HG03378 (cell line): Measurements from ENCODE around the gene XPC.

Source experiments
- ATAC-seq: cut with Tn5 transposase; IDR thresholded peaks from one replicate; pipeline ENCODE4 v1.9.1; 2021; ENCODE audit warnings: mild to moderate bottlenecking, moderate library complexity; ENCODE audit not compliant: unreplicated experiment

XPC gene

DNA sequence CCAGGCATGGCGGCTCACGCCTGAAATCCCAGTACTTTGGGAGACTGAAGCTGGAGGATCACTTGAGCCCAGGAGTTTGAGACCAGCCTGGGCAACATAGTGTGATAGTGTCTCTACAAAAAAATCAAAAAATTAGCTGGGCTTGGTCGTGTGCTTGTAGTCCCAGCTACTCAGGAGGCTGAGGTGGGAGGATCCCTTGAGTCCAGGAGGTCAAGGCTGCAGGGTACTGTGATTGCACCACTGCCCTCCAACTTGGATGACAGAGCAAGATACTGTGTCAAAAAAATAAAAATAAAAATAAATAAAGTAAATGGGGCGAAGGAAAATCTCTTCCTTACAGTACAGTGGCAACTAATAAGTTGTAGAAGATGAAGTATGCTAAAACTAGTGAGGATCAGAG lies 29.8 kb upstream of the XPC start:
- ATAC-seq: no peak

GRCh38 chr3:14206548-14207177 lies 28.3 kb upstream of the XPC start:
- no peak for ATAC-seq

- ATAC-seq: no peak
These were observed 26.3 kb upstream of the XPC start for GRCh38 chr3:14204515-14205284.

DNA sequence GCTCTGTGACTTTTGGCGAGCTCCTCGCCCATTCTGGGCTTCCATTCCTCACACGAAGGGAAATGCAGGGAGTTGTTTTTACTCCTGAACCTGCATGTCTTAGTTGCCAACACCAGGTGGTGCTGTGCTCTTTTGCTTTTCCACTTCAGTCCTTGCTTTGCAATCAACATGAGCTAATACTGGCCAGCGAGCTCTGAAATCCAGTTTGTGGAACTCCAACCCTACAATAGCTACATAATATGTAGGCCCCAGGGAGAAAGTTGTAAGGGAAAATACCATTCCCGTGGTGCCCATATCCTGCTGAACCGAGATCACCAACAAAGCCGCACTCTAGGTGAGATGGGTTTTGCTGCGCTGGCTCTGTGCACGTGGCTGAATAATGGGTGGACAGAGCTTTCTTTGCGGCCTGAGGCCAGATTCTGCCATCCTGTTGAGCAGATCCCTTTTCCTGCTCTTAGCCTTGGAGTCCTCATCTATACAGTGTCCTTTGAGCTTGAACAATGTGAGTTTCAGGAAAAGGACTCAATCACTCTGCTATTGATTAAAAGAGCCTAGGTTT lies 25.2 kb upstream of the XPC start:
- no peak for ATAC-seq

- ATAC-seq: no peak
These were observed 24.6 kb upstream of the XPC start for GRCh38 chr3:14202874-14203520.

- ATAC-seq: no peak
These were observed 23.7 kb upstream of the XPC start for GRCh38 chr3:14201940-14202684.

- no peak for ATAC-seq
These were observed 22.4 kb upstream of the XPC start for GRCh38 chr3:14200841-14201240.

- no peak for ATAC-seq
These were observed 21.9 kb upstream of the XPC start for GRCh38 chr3:14200276-14200675.

- ATAC-seq: no peak
These were observed 21.2 kb upstream of the XPC start for GRCh38 chr3:14199641-14200040.

- ATAC-seq: no peak
These were observed 16.5 kb upstream of the XPC start for GRCh38 chr3:14194865-14195264.

- ATAC-seq: no peak
These were observed 9.8 kb upstream of the XPC start for GRCh38 chr3:14188041-14188754.

- ATAC-seq: no peak
These were observed 8.6 kb upstream of the XPC start for GRCh38 chr3:14186854-14187458.

GRCh38 chr3:14183015-14183577 lies 4.7 kb upstream of the XPC start:
- no peak for ATAC-seq

- no peak for ATAC-seq
These were observed 2.9 kb upstream of the XPC start for GRCh38 chr3:14181253-14181652.

DNA sequence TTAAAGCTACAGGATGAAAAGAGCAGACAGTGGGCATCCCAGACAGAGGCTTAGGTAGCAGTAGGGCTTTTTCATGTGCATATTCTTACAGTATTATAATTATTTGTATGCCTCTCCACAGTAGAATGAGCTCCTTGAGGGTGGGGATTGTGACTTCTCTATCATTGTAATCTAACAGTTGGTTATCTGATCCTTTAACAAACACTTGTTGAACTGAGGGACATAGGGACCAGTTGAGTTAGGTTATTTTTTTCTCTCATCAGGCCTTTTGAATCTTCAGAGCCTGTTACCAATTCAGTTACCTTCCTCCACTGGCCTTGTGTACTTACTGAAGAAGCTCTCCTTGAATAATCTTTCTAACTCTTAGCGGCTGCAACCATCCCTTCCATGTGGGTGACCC lies 1.4 kb upstream of the XPC start:
- ATAC-seq: no peak

DNA sequence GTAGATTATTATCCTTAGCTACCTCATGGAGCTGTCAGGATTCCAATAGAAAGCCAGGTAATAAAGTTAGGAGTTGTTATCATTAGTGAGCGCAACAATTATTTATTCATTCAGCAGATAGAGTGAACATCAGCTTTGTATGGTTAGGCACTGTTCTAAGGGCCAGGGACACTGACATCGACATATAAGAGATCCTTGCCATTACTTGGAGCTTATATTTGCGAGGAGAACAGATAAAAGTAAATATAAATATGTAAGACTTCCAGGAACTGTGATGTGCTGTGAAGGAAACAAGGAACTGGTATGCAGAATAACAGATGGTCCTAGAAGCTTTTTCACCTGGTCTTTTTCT lies 689 bp upstream of the XPC start:
- ATAC-seq: no peak

DNA sequence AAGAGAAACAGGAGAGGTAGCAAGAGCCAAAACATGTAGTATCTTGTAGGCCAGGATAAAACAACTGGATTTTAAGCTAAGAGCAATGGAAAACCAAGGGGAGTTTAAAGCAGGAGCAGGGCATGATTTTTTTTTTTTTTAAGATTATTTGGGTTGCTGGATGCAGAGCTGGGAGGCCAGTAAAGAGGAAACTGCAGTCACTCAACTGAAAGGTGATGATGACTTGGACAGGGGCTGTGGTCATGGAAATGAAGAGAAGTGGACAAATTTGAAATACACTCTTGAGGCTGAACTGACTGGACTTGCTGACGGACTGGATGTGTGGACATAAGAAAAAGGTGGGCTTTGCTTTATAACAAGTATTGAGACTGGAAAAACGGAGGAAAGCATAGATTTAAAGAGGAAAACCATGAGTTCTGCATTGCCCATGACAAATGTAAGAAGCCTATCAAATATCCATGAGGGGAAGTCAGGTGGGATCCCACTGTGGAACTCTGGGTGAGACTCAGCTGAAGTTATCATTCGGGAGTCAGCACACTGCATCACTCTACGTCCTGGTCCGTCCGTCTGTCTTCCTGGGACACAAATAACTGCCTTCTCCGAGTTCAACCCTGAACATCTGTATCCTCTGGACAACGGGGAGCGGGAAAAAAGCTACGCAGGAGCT lies 688 bp downstream of the XPC start:
- peak; percentile 14 for ATAC-seq

GRCh38 chr3:14175383-14176037 lies 2.9 kb downstream of the XPC start:
- no peak for ATAC-seq

- ATAC-seq: no peak
These were observed 3.9 kb downstream of the XPC start for GRCh38 chr3:14174483-14174882.
